HG03571 (cell line): ENCODE measurements around the gene PRR9.

Experiments
- ATAC-seq: cut with Tn5 transposase; IDR thresholded peaks from one replicate; pipeline ENCODE4 v1.9.1; 2021; ENCODE audit not compliant: unreplicated experiment

Gene PRR9

GRCh38 chr1:153262462-153263157 is 45.2 kb downstream of the PRR9 start:
- ATAC-seq: no peak

DNA sequence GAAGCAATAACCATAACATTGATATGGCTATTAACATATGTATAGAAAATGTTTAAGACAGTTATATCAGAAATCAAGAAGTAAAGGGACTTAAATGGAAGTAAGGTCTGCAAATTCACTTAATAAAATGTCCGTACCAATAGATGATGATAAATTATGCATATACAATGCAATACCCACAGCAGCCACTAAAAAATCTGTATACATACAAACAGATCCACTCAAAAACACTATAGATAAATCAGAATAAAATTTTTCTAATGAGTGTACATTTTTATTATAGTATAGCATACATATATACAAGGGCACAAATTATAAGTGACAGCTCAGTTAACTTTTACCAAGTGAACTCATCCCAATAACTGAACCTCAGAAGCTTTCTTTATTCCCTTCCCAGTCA is 48.1 kb downstream of the PRR9 start:
- no peak for ATAC-seq
